ENCODE results near the gene WNT7B.

The WNT7B gene

DNA sequence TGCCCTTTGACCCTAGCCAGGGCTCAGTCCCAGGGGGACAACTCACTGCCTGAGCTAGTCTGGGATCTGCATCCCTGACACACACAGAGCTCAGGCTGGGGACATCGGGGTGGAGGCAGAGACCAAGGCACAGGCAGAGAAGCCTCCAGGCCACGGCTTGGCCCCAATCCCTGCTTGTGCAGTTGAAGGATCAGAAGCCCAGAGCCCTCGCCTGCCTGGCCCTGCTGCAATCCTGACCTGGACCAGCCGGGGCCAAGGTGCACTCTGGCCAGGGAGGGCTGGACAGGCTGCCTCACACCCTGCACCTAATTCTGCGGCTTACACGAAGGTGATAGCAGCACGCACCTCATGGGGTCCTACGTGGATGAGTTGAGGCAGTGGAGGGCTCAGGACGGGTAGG lies 34.6 kb downstream of the WNT7B start:
- H2BK120ac ChIP-seq (ENCODE audit: low read depth, low read length) = no peak overlapping the region
- H2BK5ac ChIP-seq (ENCODE audit: low read length) = peak overlapping the region; percentile 55
- peaks cover 7% of the 10 kb centered on the region for H3K79me1 ChIP-seq (ENCODE audit: low read depth, low read length)
- H3K4me2 ChIP-seq (ENCODE audit: insufficient read depth, low read length, poor library complexity, severe bottlenecking) = no peak overlapping the region
- H3K18ac ChIP-seq (ENCODE audit: low read length) = peak overlapping the region; percentile 85
- H3K23ac ChIP-seq (ENCODE audit: low read depth, low read length, poor library complexity) = peak overlapping the region; percentile 45
- peaks cover 0 to 2% of the 10 kb centered on the region in 2 donors for H3K9me3 ChIP-seq (replicated peaks in 1 of 2; ENCODE audit: control insufficient read depth in 2 of 2, insufficient read depth in 1 of 2, low read depth in 1 of 2, low read length in 2 of 2)
- peak overlapping the region; percentile 75 for H3K9ac ChIP-seq (ENCODE audit: low read depth, low read length, poor library complexity)
- no peak overlapping the region for H2AFZ ChIP-seq (ENCODE audit: low read length)
- no peak overlapping the region for H4K8ac ChIP-seq (ENCODE audit: low read depth, low read length)
- peak overlapping the region; percentile 92 for H2BK12ac ChIP-seq (ENCODE audit: low read length)
- peak overlapping the region; percentile 34 for H2BK15ac ChIP-seq (ENCODE audit: low read length)
- H4K91ac ChIP-seq (ENCODE audit: low read depth, low read length, poor library complexity) = peak overlapping the region; percentile 40
- no peak for DNase-seq (ENCODE audit: low spot score)
- H3K14ac ChIP-seq (ENCODE audit: low read length) = peak overlapping the region; percentile 99
- H3K36me3 ChIP-seq (replicated peaks in 1 of 2; ENCODE audit: control insufficient read depth in 2 of 2, insufficient read depth in 2 of 2, low read length in 2 of 2) = no peaks in the 10 kb centered on the region
- H3K27ac ChIP-seq (replicated peaks; ENCODE audit: low read length) = no peak overlapping the region
- no peak overlapping the region for H3K4me3 ChIP-seq (ENCODE audit: low read length in 2 of 2)
- peaks cover 0 to 20% of the 10 kb centered on the region in 2 donors for H3K4me1 ChIP-seq (ENCODE audit: control insufficient read depth in 2 of 2, insufficient read depth in 1 of 2, low read depth in 1 of 2, low read length in 2 of 2)
- WGBS, 2 donors (ENCODE audit: extremely low coverage in 2 of 2, insufficient read length in 2 of 2, insufficient replicate concordance in 1 of 2) = no CpG with 5 or more reads among the region's 9 CpGs
- H3K27me3 ChIP-seq (ENCODE audit: control insufficient read depth in 3 of 3, insufficient read depth in 3 of 3, low read depth in 1 of 3, low read length in 3 of 3) = peaks cover 0 to 6% (median 0%) of the 10 kb centered on the region in 3 experiments
- H3K4ac ChIP-seq (ENCODE audit: low read length) = peak overlapping the region; percentile 1
- H2AK5ac ChIP-seq (ENCODE audit: low read depth, low read length) = peak overlapping the region; percentile 53

GRCh38 chr22:45938913-45939312 lies 38.0 kb downstream of the WNT7B start:
- Histone ChIP-seq H3K4me1 (ENCODE audit: control insufficient read depth in 2 of 2, insufficient read depth in 1 of 2, low read depth in 1 of 2, low read length in 2 of 2) (peaks cover 0 to 24% of the 10 kb centered on the region in 2 donors), H2BK15ac (ENCODE audit: low read length) (no peak overlapping the region), H3K4ac (ENCODE audit: low read length) (no peak overlapping the region), H2AK5ac (ENCODE audit: low read depth, low read length) (no peak overlapping the region), H3K14ac (ENCODE audit: low read length) (no peak overlapping the region), H3K27ac (replicated peaks; ENCODE audit: low read length) (no peak overlapping the region), H3K18ac (ENCODE audit: low read length) (no peak overlapping the region), H3K9ac (ENCODE audit: low read depth, low read length, poor library complexity) (no peak overlapping the region), H2BK120ac (ENCODE audit: low read depth, low read length) (no peak overlapping the region), H3K4me2 (ENCODE audit: insufficient read depth, low read length, poor library complexity, severe bottlenecking) (no peak overlapping the region), H3K79me1 (ENCODE audit: low read depth, low read length) (peaks cover 2% of the 10 kb centered on the region), H3K9me3 (replicated peaks in 1 of 2; ENCODE audit: control insufficient read depth in 2 of 2, insufficient read depth in 1 of 2, low read depth in 1 of 2, low read length in 2 of 2) (peaks cover 0 to 2% of the 10 kb centered on the region in 2 donors), H3K27me3 (ENCODE audit: control insufficient read depth in 3 of 3, insufficient read depth in 3 of 3, low read depth in 1 of 3, low read length in 3 of 3) (peaks cover 0 to 6% (median 0%) of the 10 kb centered on the region in 3 experiments), H3K23ac (ENCODE audit: low read depth, low read length, poor library complexity) (no peak overlapping the region), H4K91ac (ENCODE audit: low read depth, low read length, poor library complexity) (no peak overlapping the region), H2BK5ac (ENCODE audit: low read length) (no peak overlapping the region), H3K36me3 (replicated peaks in 1 of 2; ENCODE audit: control insufficient read depth in 2 of 2, insufficient read depth in 2 of 2, low read length in 2 of 2) (no peaks in the 10 kb centered on the region), H3K4me3 (ENCODE audit: low read length in 2 of 2) (no peak overlapping the region), H4K8ac (ENCODE audit: low read depth, low read length) (no peak overlapping the region), H2AFZ (ENCODE audit: low read length) (no peak overlapping the region), H2BK12ac (ENCODE audit: low read length) (no peak overlapping the region)
- no peak for DNase-seq (ENCODE audit: low spot score)
- no CpG with 5 or more reads among the region's 3 CpGs for WGBS, 2 donors (ENCODE audit: extremely low coverage in 2 of 2, insufficient read length in 2 of 2, insufficient replicate concordance in 1 of 2)

GRCh38 chr22:45937960-45938359 lies 39.0 kb downstream of the WNT7B start:
- H2BK12ac ChIP-seq (ENCODE audit: low read length) = no peak overlapping the region
- no peak overlapping the region for H3K18ac ChIP-seq (ENCODE audit: low read length)
- H2BK5ac ChIP-seq (ENCODE audit: low read length) = no peak overlapping the region
- H3K4me3 ChIP-seq (ENCODE audit: low read length in 2 of 2) = no peak overlapping the region
- no peak for DNase-seq (ENCODE audit: low spot score)
- H2BK120ac ChIP-seq (ENCODE audit: low read depth, low read length) = no peak overlapping the region
- no peak overlapping the region for H2AFZ ChIP-seq (ENCODE audit: low read length)
- no peak overlapping the region for H3K4me2 ChIP-seq (ENCODE audit: insufficient read depth, low read length, poor library complexity, severe bottlenecking)
- no peak overlapping the region for H3K27ac ChIP-seq (replicated peaks; ENCODE audit: low read length)
- peaks cover 0 to 8% (median 0%) of the 10 kb centered on the region in 3 experiments for H3K27me3 ChIP-seq (ENCODE audit: control insufficient read depth in 3 of 3, insufficient read depth in 3 of 3, low read depth in 1 of 3, low read length in 3 of 3)
- no peak overlapping the region for H2AK5ac ChIP-seq (ENCODE audit: low read depth, low read length)
- no peak overlapping the region for H3K9ac ChIP-seq (ENCODE audit: low read depth, low read length, poor library complexity)
- no peak overlapping the region for H3K23ac ChIP-seq (ENCODE audit: low read depth, low read length, poor library complexity)
- H4K8ac ChIP-seq (ENCODE audit: low read depth, low read length) = no peak overlapping the region
- no peak overlapping the region for H4K91ac ChIP-seq (ENCODE audit: low read depth, low read length, poor library complexity)
- H3K36me3 ChIP-seq (replicated peaks in 1 of 2; ENCODE audit: control insufficient read depth in 2 of 2, insufficient read depth in 2 of 2, low read length in 2 of 2) = no peaks in the 10 kb centered on the region
- peaks cover 0 to 2% of the 10 kb centered on the region in 2 donors for H3K9me3 ChIP-seq (replicated peaks in 1 of 2; ENCODE audit: control insufficient read depth in 2 of 2, insufficient read depth in 1 of 2, low read depth in 1 of 2, low read length in 2 of 2)
- H2BK15ac ChIP-seq (ENCODE audit: low read length) = no peak overlapping the region
- H3K4me1 ChIP-seq (ENCODE audit: control insufficient read depth in 2 of 2, insufficient read depth in 1 of 2, low read depth in 1 of 2, low read length in 2 of 2) = peaks cover 0 to 24% of the 10 kb centered on the region in 2 donors
- H3K14ac ChIP-seq (ENCODE audit: low read length) = no peak overlapping the region
- no CpG with 5 or more reads among the region's 8 CpGs for WGBS, 2 donors (ENCODE audit: extremely low coverage in 2 of 2, insufficient read length in 2 of 2, insufficient replicate concordance in 1 of 2)
- H3K79me1 ChIP-seq (ENCODE audit: low read depth, low read length) = peaks cover 2% of the 10 kb centered on the region
- no peak overlapping the region for H3K4ac ChIP-seq (ENCODE audit: low read length)

- no peak overlapping the region for H3K27ac ChIP-seq (replicated peaks; ENCODE audit: low read length)
- H3K36me3 ChIP-seq (replicated peaks in 1 of 2; ENCODE audit: control insufficient read depth in 2 of 2, insufficient read depth in 2 of 2, low read length in 2 of 2) = no peaks in the 10 kb centered on the region
- no peak overlapping the region for H3K4me2 ChIP-seq (ENCODE audit: insufficient read depth, low read length, poor library complexity, severe bottlenecking)
- H3K4ac ChIP-seq (ENCODE audit: low read length) = no peak overlapping the region
- peaks cover 6% of the 10 kb centered on the region for H3K79me1 ChIP-seq (ENCODE audit: low read depth, low read length)
- H2BK12ac ChIP-seq (ENCODE audit: low read length) = peak overlapping the region; percentile 80
- H3K9ac ChIP-seq (ENCODE audit: low read depth, low read length, poor library complexity) = peak overlapping the region; percentile 37
- DNase-seq (ENCODE audit: low spot score) = no peak
- peak overlapping the region; percentile 77 for H2BK5ac ChIP-seq (ENCODE audit: low read length)
- H3K9me3 ChIP-seq (replicated peaks in 1 of 2; ENCODE audit: control insufficient read depth in 2 of 2, insufficient read depth in 1 of 2, low read depth in 1 of 2, low read length in 2 of 2) = no peaks in the 10 kb centered on the region
- peak overlapping the region; percentile 16 for H2BK120ac ChIP-seq (ENCODE audit: low read depth, low read length)
- H3K14ac ChIP-seq (ENCODE audit: low read length) = no peak overlapping the region
- H3K4me1 ChIP-seq (ENCODE audit: control insufficient read depth in 2 of 2, insufficient read depth in 1 of 2, low read depth in 1 of 2, low read length in 2 of 2) = peaks cover 0 to 13% of the 10 kb centered on the region in 2 donors
- H3K18ac ChIP-seq (ENCODE audit: low read length) = peak overlapping the region; percentile 95
- no peak overlapping the region for H2BK15ac ChIP-seq (ENCODE audit: low read length)
- H3K23ac ChIP-seq (ENCODE audit: low read depth, low read length, poor library complexity) = peak overlapping the region; percentile 10
- H3K4me3 ChIP-seq (ENCODE audit: low read length in 2 of 2) = no peak overlapping the region
- peaks cover 0 to 11% (median 0%) of the 10 kb centered on the region in 3 experiments for H3K27me3 ChIP-seq (ENCODE audit: control insufficient read depth in 3 of 3, insufficient read depth in 3 of 3, low read depth in 1 of 3, low read length in 3 of 3)
- no peak overlapping the region for H4K8ac ChIP-seq (ENCODE audit: low read depth, low read length)
- H4K91ac ChIP-seq (ENCODE audit: low read depth, low read length, poor library complexity) = no peak overlapping the region
- WGBS, 2 donors (ENCODE audit: extremely low coverage in 2 of 2, insufficient read length in 2 of 2, insufficient replicate concordance in 1 of 2) = no CpG with 5 or more reads among the region's 6 CpGs
- peak overlapping the region; percentile 97 for H2AK5ac ChIP-seq (ENCODE audit: low read depth, low read length)
- H2AFZ ChIP-seq (ENCODE audit: low read length) = no peak overlapping the region
Measured at GRCh38 chr22:45935573-45935972, 41.4 kb downstream of the WNT7B start.

Data from neuronal stem cell (in vitro differentiated cells).